Panc1 (cell line): ENCODE results near the gene RHPN2. TPM values are rescaled to one million over a fixed set of nuclear protein-coding genes. Genes with fewer than 3 reads are reported as not detected.
"Not testable (repeated sequence)": the region's sequence is repeated elsewhere in the genome, so short reads cannot be mapped to it uniquely, and the experiment has no call there.

Source experiments
- ATAC-seq: fragments of 200-7000 bp; cut with Tn5 transposase; 2 replicates; pipeline ENCODE4 v1.9.1; 2020; ENCODE audit warnings: mild to moderate bottlenecking, moderate library complexity
- BruUV-seq: library from RNA; stranded (reverse); fragments of 400-500 nt; replicated peaks from 2 replicates; lab custom pipeline; 2021; lab: Mats Ljungman, UMichigan
- CTCF ChIA-PET: fragments of 300-600 bp; sonication (Branson Sonifier 250); formaldehyde crosslinking; loops from one replicate; lab custom pipeline; 2022; ENCODE audit warnings: antibody characterized with exemption; lab: Charles Lee
- POLR2A ChIA-PET: fragments of 300-600 bp; sonication (Branson Sonifier 250); formaldehyde crosslinking; loops from one replicate; lab custom pipeline; 2022; ENCODE audit warnings: antibody characterized with exemption; lab: Charles Lee
- DNase-seq: peaks from one replicate; pipeline ENCODE4 v3.0.0-alpha.2; 2010; ENCODE audit warnings: low read depth, low spot score
- H3K27ac ChIP-seq: 2 replicates; pipeline ENCODE4 v1.5.1; 2011; ENCODE audit warnings: mild to moderate bottlenecking, low read length, inconsistent platforms
- H3K27me3 ChIP-seq: fragments of 200-500 bp; sonication (Bioruptor generic); 2 replicates; pipeline ENCODE4 v1.6.0; 2014; ENCODE audit warnings: low read length, inconsistent platforms; ENCODE audit not compliant: control insufficient read depth, insufficient read depth
- H3K36me3 ChIP-seq: fragments of 200-500 bp; sonication (Bioruptor generic); 2 replicates; pipeline ENCODE4 v1.5.1; 2014; ENCODE audit warnings: inconsistent platforms, mild to moderate bottlenecking, low read length, moderate library complexity; ENCODE audit not compliant: control insufficient read depth, insufficient read depth
- H3K4me1 ChIP-seq: 2 replicates; pipeline ENCODE4 v1.5.1; 2011; ENCODE audit warnings: inconsistent platforms, mild to moderate bottlenecking, low read length, moderate library complexity; ENCODE audit not compliant: control insufficient read depth, insufficient read depth
- H3K4me3 ChIP-seq, 2 experiments: 2 replicates each; pipeline ENCODE4 v1.5.1; 2011 to 2012; ENCODE audit warnings: low read depth in 2 of 2, low read length in 2 of 2, mild to moderate bottlenecking in 2 of 2, inconsistent platforms in 1 of 2, moderate library complexity in 1 of 2
- H3K9me3 ChIP-seq: fragments of 200-500 bp; sonication (Bioruptor generic); 2 replicates; pipeline ENCODE4 v1.5.1; 2014; ENCODE audit warnings: low read depth, mild to moderate bottlenecking, inconsistent platforms, low read length, moderate library complexity; ENCODE audit not compliant: control insufficient read depth, insufficient read depth
- POLR2AphosphoS5 ChIP-seq: IDR thresholded peaks from 2 replicates; pipeline ENCODE4 v1.6.1; 2012; ENCODE audit warnings: mild to moderate bottlenecking, low read depth, low read length, moderate library complexity
- SIN3A ChIP-seq: IDR thresholded peaks from 2 replicates; pipeline ENCODE4 v1.6.1; 2012; ENCODE audit warnings: low read depth, mild to moderate bottlenecking, low read length, moderate library complexity, borderline replicate concordance; ENCODE audit not compliant: insufficient read depth
- TCF7L2 ChIP-seq: IDR thresholded peaks from 2 replicates; pipeline ENCODE4 v1.6.1; 2011; ENCODE audit warnings: mild to moderate bottlenecking, low read depth, low read length, inconsistent platforms
- in situ Hi-C: cut with HindIII; loops from 2 replicates; pipeline ENCODE4 v1.10.0; 2016; ENCODE audit warnings: low sequenced_read_pairs, low pct_unique_long_range_greater_than_20kb
- intact Hi-C: fragments of 100-400 bp; cut with micrococcal nuclease; formaldehyde crosslinking; loops from one replicate; pipeline ENCODE4 v1.10.0; 2022; ENCODE audit not compliant: unreplicated experiment
- total RNA-seq: library from RNA; stranded (reverse); gene quantifications from one replicate; pipeline ENCODE4 v1.2.1, GENCODE V29; 2021; ENCODE audit not compliant: unreplicated experiment
- TF ChIP-seq, protein P1 (sequence below): fragments of 450-650 bp; IDR thresholded peaks from 2 replicates; pipeline ENCODE4 v1.5.1; 2017; ENCODE audit warnings: mild to moderate bottlenecking
- TF ChIP-seq, protein P2 (sequence below), 2 experiments: IDR thresholded peaks; 2 replicates each; pipeline ENCODE4 v1.6.1; 2011 to 2012; ENCODE audit warnings: low read depth in 2 of 2, control low read depth in 1 of 2, low read length in 1 of 2, mild to moderate bottlenecking in 1 of 2, moderate library complexity in 1 of 2; ENCODE audit not compliant: insufficient read depth in 1 of 2

RHPN2 gene
- total RNA-seq, 1 experiment from 2014 or later = 227 TPM

DNA sequence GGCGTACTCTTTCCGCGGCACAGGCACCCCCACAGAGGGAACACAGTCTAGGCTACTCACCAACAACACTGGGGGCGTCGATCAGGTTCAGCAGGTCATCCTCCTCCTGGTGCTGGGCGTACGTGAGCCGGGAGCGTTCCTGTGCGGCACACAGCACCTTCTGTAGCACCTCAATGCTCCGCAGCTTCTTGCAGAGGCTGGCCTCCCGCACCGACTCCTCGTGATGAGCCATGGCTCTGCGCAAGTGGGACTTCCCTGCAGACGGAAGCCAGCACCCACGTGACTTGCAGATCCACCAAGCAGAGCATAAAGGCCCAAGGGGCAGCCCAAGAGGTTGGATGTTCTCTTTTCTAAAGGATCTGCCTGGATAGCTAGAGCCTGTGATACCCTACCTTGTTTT, 68.7 kb downstream of the RHPN2 start:
- H3K9me3 ChIP-seq, H3K4me1 ChIP-seq, H3K27ac ChIP-seq, BruUV-seq, H3K27me3 ChIP-seq, in situ Hi-C loops, CTCF ChIA-PET, intact Hi-C loops, H3K4me3 ChIP-seq, POLR2A ChIA-PET, DNase-seq: not testable (repeated sequence)
- H3K36me3 ChIP-seq = peaks cover 30% of the 10 kb centered on the region
- 0 out of 2 replicates have a peak, but pooled peaks have one; percentile 4 for ATAC-seq

GRCh38 chr19:32988724-32989123, 76.0 kb downstream of the RHPN2 start:
- intact Hi-C loops (no loop called here), in situ Hi-C loops (no loop called here)
- H3K9me3 ChIP-seq = no peaks in the 10 kb centered on the region
- CTCF ChIA-PET = no interaction called here
- H3K4me3 ChIP-seq = no peak overlapping the region
- DNase-seq (no peak), ATAC-seq (no peak)
- no peaks in the 10 kb centered on the region for H3K27me3 ChIP-seq
- H3K4me1 ChIP-seq = no peaks in the 10 kb centered on the region
- no TSS peak for BruUV-seq
- TF ChIP-seq POLR2AphosphoS5 (no peak), SIN3A (no peak), TCF7L2 (no peak)
- TF ChIP-seq, protein P1, sequence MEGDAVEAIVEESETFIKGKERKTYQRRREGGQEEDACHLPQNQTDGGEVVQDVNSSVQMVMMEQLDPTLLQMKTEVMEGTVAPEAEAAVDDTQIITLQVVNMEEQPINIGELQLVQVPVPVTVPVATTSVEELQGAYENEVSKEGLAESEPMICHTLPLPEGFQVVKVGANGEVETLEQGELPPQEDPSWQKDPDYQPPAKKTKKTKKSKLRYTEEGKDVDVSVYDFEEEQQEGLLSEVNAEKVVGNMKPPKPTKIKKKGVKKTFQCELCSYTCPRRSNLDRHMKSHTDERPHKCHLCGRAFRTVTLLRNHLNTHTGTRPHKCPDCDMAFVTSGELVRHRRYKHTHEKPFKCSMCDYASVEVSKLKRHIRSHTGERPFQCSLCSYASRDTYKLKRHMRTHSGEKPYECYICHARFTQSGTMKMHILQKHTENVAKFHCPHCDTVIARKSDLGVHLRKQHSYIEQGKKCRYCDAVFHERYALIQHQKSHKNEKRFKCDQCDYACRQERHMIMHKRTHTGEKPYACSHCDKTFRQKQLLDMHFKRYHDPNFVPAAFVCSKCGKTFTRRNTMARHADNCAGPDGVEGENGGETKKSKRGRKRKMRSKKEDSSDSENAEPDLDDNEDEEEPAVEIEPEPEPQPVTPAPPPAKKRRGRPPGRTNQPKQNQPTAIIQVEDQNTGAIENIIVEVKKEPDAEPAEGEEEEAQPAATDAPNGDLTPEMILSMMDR = no peak
- TF ChIP-seq, protein P2, sequence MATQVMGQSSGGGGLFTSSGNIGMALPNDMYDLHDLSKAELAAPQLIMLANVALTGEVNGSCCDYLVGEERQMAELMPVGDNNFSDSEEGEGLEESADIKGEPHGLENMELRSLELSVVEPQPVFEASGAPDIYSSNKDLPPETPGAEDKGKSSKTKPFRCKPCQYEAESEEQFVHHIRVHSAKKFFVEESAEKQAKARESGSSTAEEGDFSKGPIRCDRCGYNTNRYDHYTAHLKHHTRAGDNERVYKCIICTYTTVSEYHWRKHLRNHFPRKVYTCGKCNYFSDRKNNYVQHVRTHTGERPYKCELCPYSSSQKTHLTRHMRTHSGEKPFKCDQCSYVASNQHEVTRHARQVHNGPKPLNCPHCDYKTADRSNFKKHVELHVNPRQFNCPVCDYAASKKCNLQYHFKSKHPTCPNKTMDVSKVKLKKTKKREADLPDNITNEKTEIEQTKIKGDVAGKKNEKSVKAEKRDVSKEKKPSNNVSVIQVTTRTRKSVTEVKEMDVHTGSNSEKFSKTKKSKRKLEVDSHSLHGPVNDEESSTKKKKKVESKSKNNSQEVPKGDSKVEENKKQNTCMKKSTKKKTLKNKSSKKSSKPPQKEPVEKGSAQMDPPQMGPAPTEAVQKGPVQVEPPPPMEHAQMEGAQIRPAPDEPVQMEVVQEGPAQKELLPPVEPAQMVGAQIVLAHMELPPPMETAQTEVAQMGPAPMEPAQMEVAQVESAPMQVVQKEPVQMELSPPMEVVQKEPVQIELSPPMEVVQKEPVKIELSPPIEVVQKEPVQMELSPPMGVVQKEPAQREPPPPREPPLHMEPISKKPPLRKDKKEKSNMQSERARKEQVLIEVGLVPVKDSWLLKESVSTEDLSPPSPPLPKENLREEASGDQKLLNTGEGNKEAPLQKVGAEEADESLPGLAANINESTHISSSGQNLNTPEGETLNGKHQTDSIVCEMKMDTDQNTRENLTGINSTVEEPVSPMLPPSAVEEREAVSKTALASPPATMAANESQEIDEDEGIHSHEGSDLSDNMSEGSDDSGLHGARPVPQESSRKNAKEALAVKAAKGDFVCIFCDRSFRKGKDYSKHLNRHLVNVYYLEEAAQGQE (IDR thresholded peaks at IDR 0.05; ENCODE audit: insufficient read depth in 1 of 2, low read depth in 2 of 2, low read length in 1 of 2) = no peak
- no peak overlapping the region for H3K27ac ChIP-seq
- POLR2A ChIA-PET = no interaction called here
- peaks cover 12% of the 10 kb centered on the region for H3K36me3 ChIP-seq

- ATAC-seq, BruUV-seq, H3K4me1 ChIP-seq, in situ Hi-C loops, H3K27me3 ChIP-seq, intact Hi-C loops, H3K36me3 ChIP-seq, CTCF ChIA-PET, POLR2A ChIA-PET, H3K4me3 ChIP-seq, H3K27ac ChIP-seq, DNase-seq, H3K9me3 ChIP-seq: not testable (repeated sequence)
Observed at GRCh38 chr19:32988254-32988653, 76.4 kb downstream of the RHPN2 start.

DNA sequence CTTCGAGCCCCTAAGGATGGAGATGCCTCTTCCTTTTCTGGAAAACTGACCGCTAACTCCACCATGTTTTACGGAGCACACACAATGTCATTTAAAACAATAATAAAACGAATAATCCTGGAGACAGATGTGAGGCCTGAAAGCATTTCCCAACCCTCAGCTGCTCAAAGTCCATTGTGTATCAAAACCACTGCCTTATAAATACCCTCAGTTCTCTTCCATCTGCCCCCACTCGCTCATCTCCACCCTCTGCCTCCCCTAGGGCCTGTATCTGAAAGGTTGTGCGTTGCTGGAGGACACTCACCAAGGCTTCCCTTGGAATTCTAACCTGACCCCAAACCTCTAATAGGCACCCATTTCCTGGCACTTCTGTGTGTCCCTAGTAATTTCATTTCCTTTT, 82.2 kb downstream of the RHPN2 start:
- in situ Hi-C loops, CTCF ChIA-PET, intact Hi-C loops: not testable (repeated sequence)

DNA sequence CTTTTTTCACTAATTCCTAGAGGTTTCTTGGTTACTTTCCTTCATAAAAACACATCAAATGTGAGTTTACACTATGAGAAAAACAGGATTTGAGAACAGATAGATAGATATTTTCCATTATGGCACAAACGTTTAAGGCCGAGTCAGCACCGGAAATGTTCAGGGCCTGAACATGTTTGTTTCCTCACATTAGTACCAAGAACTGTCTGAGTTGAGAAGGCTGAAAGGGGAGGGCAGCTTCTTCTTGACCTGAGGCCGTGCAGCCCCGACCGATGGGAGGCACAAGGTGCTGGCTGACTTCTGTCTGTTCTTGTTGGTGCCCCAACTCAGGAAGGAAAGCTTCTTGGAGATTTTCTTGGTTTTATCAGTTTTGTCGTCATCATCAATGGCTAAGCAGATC, 84.9 kb downstream of the RHPN2 start:
- H3K27me3 ChIP-seq, H3K4me1 ChIP-seq, H3K27ac ChIP-seq, CTCF ChIA-PET, BruUV-seq, DNase-seq, H3K9me3 ChIP-seq, ATAC-seq, in situ Hi-C loops, H3K4me3 ChIP-seq, POLR2A ChIA-PET: not testable (repeated sequence)
- peaks cover 11% of the 10 kb centered on the region; the same call in 1 of the 2 replicates for H3K36me3 ChIP-seq
- intact Hi-C loops = loop anchor here (5.0 kb wide), 1 partner anchor 137 kb away; no protein-coding TSS in a partner anchor

More for the DNA sequence above, 82.2 kb downstream of the RHPN2 start:
- H3K9me3 ChIP-seq, H3K36me3 ChIP-seq, POLR2A ChIA-PET, H3K4me3 ChIP-seq, H3K27ac ChIP-seq, ATAC-seq, H3K27me3 ChIP-seq, H3K4me1 ChIP-seq, DNase-seq: not testable (repeated sequence)
- BruUV-seq = TSS peak; percentile 27
